OCI-LY3 (cell line): ENCODE measurements around the gene SCUBE1.

ENCODE experiments used
- EZH2phosphoT487 ChIP-seq: fragments of 200-600 bp; shearing (Covaris generic); IDR thresholded peaks from 2 replicates; pipeline ENCODE4 v1.6.1; 2018; ENCODE audit warnings: antibody characterized with exemption, mixed run types, low read depth
- TF ChIP-seq, protein P1 (sequence below): fragments of 200-600, 300-600 bp; sonication (generic); IDR thresholded peaks from 2 replicates; pipeline ENCODE4 v1.5.1; 2014; ENCODE audit warnings: antibody characterized with exemption, low read length, low read depth

DNA sequence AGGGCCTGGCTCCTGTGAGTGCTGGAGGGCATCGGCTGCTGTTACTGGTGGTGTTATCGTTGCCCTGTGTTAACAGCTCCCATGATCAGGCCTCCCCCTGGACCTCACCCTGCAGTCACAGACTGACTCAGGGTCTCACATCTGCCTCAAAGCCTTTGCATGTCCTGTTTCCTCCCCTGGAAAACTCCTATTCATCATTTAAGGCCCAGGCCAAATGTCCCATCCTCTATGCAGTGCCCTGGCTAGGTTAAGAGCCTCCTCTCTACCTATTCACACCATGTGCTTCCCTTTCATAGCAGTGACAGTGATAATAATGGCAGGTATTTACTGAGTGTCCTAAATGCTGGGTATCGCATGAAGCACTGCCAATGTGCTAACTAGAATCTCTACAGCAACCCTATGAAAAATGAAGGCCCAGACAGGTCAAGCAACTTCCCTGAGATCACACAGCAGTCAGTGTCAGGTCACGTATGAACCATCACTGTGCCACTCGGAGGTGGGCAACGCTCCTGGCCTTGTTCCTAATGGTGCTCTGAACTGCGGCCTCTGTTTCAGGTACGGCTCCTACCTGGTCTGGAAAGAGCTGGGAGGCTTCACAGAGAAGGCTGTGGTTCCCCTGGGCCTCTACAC lies 182.6 kb downstream of the SCUBE1 start:
- TF ChIP-seq EZH2phosphoT487: no peak
- TF ChIP-seq, protein P1, sequence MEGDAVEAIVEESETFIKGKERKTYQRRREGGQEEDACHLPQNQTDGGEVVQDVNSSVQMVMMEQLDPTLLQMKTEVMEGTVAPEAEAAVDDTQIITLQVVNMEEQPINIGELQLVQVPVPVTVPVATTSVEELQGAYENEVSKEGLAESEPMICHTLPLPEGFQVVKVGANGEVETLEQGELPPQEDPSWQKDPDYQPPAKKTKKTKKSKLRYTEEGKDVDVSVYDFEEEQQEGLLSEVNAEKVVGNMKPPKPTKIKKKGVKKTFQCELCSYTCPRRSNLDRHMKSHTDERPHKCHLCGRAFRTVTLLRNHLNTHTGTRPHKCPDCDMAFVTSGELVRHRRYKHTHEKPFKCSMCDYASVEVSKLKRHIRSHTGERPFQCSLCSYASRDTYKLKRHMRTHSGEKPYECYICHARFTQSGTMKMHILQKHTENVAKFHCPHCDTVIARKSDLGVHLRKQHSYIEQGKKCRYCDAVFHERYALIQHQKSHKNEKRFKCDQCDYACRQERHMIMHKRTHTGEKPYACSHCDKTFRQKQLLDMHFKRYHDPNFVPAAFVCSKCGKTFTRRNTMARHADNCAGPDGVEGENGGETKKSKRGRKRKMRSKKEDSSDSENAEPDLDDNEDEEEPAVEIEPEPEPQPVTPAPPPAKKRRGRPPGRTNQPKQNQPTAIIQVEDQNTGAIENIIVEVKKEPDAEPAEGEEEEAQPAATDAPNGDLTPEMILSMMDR: no peak
